ENCODE measurements around the gene FUNDC2.

FUNDC2 gene

DNA sequence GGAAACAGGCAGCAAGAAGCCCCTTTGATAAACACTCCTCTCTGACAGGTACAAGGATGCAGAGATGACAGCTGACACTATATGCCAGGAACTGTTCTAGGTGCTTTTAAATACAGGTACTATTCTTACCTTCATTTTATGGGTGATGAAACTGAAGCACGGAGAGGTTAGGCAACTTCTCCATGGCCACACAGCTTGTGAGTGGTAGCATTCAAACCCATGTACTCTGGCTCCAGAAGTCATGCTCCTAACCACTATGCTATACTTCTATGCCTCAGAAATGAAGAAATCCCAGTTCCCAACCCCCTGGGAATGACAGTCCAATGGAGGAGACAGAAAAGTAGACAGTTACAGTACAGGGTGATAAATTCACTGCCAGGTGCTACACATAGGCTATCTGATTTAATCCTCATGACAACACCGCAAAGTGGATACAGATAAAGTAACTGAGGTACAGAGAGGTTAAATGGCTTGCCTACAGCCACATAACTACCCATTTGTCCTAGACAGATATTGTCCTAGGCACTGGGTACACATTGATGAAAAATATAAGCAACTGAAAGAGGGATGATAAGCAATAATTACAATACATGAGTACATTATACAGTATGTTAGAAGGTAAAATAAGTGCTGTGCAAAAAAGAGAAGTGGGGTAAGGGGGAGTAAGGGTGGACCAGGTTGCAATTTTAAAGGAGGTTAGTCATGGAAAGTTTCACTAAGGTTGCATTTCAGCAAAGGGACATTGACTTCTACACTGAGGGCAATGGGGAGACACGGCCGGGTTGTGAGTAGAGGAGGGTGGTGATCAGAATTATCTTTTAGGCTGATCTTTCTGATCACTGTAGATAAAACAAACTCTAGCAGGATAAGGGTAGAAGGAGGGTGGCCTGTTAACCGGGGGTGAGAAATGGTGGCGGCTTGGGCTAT is 2.5 kb upstream of the FUNDC2 start:
- no peak for DNase-seq (ENCODE audit: low spot score)

DNA sequence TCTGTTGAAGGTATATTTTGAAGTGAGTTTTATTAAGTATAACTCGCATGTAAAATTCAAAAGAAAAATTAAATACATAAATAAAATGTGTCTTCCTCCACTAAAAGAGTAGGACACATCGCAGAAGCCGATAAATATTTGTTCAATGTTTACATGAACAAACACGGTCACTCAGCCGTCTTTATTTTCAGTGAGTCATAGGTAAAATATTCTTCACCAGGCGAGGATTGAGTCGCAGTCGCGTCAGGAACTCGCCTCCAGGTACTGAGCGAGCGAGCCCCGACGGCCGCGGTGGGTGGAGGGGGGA is 271 bp upstream of the FUNDC2 start:
- DNase-seq (ENCODE audit: low spot score), result no peak

DNA sequence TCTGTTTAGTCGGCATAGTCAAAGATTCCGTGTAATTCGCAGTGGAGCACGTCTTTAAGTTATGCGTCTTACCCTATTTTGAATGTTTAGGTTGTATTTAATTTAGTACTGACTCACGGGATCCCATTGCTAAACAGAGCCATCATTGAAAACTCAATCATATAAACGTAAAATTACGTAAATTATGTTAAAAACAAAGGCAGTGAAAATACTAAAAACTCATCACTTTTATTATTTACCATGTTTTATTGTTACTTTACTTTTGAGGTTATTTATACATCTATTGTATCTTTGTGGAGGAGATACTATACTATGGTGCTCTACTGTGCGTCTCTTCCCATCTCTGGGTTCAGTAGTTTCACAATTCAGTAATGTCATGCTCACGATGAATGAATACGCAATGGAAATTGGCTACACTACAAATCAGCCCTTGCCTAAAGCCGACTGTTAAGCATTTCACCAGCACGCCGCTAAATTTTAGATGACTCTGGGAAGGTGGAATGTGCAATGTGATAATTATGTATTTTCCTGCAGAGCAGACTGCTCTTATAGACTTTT is 944 bp downstream of the FUNDC2 start:
- peak; percentile 78 for DNase-seq (ENCODE audit: low spot score)

DNA sequence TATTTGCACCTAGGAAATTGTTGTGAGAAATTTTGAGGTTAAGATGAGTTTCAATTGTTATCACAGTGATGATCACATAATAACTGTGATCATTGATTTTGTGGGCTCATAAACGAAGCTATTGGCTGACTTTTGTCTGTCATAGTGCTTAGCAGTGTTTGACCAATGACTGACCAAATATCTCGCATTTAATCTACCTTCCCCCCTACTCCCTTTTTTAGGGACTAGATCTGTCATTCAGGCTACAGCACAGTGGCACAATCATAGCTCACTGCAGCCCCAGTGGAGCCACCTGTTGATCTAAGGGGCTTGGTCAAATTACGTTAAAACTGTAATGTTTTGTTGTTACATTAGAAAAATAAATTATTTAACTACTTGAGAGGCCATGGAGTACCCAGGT is 1.5 kb downstream of the FUNDC2 start:
- DNase-seq (ENCODE audit: low spot score), result no peak

DNA sequence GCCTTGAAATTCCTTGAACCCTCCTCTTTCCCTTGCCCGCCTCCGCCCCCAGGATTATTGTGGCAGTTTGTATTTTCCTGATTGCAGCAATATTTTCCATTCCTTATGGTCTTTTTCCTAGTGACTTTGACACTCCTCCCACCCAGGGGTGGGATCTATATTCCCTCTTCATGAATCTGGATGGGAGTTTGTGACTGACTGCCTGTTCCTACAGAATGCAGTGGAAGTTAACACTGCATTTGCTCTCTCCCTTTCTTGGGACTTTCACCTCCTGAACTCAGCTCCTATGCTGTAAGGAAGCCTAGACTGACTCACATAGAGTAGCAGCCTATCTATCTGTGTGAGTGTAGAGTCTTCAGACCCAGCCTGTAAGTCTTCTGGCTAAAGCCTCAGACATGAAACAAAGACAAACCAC is 2.2 kb downstream of the FUNDC2 start:
- peak; percentile 42 for DNase-seq (ENCODE audit: low spot score)

DNA sequence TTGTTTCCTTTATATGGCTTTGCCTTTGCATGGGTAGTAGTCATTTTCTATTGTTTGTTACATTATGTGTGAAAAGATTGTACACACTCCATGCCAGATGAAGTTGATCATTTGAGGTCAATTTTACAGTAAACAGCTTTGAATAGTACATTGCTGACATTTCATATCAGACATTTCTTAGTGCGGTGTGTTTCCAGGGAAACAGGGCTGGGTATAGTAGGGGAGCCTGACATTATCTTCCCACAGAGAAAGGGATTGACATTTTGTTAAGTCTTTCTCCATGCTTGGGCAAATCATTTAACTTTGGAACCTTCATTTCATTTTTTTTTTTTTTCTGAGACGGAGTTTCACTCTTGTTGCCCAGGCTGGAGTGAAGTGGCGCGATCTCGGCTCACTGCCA is 5.0 kb downstream of the FUNDC2 start:
- no peak for DNase-seq (ENCODE audit: low spot score)

DNA sequence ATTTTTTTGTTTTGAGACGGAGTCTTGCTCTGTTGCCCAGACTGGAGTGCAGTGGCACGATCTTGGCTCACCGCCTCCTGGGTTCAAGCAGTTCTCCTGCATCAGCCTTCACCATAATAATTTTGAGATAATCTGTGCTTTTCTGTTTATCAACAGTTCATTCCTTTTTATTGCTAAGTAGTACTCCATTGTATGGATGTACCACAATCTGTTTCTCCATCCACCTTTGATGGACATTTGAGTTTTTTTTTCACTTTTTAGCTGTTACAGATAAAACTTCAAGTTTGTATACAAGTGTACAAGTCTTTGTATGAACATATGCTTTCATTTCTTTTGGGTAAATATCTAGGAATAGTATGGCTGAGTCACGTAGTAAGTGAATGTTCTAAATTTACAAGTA is 9.0 kb downstream of the FUNDC2 start:
- DNase-seq (ENCODE audit: low spot score), result no peak

DNA sequence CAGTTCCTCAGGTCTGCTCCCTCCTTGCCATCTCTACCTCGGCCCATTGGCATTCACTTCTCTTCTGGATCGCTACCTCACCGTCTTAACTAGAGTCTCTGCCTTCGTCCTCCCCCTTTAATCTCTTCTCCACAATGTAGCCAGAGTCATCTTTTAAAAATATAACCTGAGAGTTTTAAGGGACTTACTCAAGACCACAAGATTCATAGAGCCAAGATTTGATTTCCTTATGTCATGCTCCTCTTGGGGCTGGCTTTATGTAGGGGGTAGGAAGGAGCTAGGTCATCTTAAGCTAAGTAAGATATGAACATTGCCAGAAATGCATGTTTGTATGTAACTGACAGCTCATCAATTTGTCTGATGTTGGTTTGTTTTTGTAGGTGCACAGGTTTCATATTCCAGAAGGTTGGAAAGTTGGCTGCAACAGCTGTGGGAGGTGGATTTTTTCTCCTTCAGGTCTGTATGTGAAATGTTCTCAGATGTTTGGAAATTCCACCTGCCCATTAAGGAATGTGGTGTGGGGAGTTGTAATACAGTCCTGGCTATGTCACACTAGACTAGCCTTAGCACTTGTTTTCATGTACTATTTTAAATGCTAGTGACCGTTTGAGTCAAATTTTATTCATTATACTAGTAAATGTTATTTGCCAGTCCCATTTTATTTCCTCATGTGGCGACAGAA is 19.6 kb downstream of the FUNDC2 start:
- no peak for DNase-seq (ENCODE audit: low spot score)

DNA sequence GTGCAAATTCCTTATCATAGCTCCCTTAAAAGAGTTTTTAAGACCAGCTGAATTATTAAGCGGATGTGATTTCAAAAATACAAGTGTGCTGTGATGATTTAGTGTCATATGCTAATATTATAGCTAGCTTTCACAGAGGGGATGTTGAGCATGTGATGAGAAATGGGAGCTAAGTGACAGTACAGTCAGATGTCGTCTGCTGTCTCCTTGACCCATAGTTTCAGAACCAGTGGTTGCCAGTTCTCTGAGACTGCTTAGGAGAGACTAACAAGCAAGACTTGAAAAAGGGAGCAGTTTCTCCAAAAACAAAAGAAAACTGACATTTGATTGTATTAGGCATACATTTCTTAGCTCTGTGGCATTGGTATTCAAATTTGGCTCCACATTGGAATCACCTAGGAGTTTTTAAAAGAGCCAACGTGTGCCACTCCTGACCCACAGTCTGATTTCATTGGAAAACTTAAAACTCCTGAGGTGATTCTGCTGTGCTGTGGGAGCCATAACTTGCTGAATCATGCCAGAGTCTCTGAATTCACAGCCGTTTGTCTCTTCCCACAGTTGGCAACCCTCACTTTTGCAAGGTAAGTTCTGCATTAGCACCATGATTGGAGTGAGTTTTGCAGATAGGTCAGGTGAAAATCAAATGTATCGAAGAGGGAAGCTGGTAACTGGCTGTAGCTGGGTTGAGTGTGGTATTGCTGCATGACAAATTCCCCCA is 20.3 kb downstream of the FUNDC2 start:
- DNase-seq (ENCODE audit: low spot score), result no peak

DNA sequence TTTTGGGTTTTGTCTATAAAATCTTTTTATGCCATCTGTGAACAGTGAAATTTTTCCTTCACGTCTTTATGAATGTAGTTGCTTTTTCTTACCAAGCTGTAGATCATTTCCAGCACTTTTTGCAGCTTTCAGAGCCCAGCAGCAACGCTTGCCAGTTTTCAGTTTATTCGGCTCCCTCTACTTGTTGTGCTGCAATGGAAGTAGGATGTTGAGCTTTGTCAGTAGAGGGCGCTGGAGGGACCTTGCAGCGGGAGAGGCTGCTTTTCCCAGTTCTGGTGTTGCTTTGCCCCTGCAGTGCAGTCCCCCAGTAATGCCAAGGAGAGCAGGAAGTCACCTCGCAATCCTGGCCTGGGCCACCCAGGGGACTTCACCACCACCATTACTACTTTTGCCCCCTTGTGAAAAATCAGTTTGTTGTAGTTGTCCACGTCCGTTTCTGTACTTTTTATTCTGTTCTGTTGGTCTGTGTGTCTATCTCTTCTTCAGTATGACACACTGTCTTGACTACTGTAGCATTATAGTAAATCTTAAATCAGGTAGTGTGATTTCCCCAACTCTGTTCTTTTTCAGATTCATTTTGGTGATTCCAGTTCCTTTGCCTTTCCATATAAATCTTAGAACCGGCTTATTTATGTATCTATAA is 22.5 kb downstream of the FUNDC2 start:
- DNase-seq (ENCODE audit: low spot score), result peak; percentile 30

DNA sequence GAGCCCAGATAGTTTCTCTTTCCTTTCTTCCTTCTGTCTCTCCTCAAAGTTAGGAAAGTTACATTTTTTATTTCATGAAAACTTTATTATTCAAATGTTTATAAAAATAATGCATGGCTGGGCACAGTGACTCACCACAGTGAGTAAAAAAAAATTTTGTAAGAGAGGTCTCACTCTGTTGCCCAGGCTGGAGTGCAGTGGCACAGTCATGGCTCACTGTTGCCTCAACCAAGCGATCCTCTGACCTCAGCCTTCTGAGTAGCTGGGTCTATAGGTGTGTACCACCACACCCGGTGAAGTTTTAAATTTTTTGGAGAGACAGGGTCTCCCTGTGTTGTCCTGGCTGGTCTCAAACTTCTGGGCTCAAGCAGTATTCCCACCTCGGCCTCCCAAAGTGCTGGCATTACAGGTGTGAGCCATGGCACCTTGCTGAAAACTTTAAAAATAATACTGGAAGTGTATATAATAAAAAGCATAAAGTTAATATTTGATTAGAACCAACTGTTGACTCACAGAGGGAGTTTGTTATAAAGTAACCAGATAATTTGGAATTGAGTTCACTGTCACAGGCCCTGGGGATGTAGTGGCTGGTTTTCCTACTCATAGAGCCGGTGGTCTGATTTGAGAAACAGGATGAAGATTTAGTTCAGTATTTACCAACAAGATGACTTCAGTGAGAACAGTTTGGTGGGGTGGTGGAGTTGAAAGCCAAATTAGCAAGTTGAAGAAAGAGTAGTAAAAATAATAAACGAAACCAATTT is 26.3 kb downstream of the FUNDC2 start:
- DNase-seq (ENCODE audit: low spot score), result no peak

DNA sequence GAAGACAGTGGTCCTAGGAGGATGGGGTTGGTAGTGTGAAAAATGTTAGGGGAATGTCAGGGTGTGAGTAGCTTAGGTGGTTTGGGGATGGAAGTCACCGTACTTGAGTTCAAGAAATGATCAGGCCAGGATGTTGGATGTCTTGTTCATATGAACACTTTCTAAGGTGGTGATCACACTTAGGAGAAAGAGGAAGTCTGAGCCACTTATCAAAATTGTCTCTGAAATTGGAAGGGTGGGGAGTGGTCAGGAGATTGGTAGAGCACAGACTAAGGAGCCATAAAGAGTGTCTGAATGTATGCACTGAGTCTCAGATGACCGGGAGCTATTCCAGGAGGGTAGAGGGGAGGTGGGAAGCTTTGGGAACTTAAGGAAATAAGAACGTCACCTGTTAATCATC is 27.0 kb downstream of the FUNDC2 start:
- DNase-seq (ENCODE audit: low spot score), result no peak

DNA sequence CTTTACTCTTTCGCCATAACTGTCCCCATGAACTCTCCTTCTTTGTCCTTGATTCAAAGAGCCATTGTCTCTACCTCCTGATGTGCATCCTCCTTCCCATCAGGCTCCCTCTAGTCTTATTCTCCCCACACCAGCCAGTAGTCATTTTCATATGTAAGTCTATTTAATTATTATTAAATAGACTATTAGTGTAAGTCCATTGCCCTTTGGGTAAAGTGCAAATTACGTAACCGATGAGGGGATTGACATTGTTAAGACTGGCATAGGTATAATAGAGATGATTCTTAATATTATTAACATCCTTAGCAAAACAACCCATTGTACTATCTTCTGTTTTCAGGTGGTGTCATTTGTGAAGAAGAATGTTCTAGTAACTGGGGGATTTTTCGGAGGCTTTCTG is 27.6 kb downstream of the FUNDC2 start:
- DNase-seq (ENCODE audit: low spot score), result no peak

DNA sequence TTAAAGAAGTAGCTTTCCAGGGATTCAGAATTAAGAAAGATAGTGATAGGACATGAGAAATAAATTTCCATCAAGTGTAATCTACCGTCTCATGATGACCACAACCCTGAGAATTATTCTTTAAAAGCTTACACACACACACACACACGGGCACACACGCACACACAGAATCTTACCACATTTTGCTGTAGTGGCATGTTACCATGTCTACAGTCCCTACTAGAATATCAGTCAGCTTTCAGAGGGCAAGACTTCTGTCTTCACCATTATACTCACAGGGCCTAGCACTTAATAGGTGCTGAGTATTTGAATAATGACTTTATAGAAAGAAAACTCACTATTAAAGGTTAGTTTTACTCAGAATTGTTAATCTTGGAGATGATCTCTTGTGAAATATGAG is 28.9 kb downstream of the FUNDC2 start:
- no peak for DNase-seq (ENCODE audit: low spot score)

DNA sequence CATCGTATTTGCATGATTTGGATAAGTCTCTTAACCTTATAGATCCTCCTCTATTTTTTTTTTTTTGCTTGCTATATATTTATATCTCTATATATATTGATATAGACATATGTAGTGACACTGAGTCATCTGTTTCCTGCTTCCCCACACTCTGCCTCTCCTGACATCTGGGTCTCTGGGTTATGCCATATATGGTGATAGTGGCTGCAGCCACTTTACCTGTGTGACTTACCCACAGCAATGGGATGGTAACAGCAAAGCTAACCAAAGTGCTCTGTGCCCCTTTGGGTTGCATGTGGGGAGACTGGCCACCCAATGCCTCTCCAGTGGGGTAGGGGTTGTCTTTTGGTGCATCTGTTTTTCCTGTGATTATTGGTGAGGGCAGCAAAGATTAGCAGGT is 29.8 kb downstream of the FUNDC2 start:
- DNase-seq (ENCODE audit: low spot score), result no peak

DNA sequence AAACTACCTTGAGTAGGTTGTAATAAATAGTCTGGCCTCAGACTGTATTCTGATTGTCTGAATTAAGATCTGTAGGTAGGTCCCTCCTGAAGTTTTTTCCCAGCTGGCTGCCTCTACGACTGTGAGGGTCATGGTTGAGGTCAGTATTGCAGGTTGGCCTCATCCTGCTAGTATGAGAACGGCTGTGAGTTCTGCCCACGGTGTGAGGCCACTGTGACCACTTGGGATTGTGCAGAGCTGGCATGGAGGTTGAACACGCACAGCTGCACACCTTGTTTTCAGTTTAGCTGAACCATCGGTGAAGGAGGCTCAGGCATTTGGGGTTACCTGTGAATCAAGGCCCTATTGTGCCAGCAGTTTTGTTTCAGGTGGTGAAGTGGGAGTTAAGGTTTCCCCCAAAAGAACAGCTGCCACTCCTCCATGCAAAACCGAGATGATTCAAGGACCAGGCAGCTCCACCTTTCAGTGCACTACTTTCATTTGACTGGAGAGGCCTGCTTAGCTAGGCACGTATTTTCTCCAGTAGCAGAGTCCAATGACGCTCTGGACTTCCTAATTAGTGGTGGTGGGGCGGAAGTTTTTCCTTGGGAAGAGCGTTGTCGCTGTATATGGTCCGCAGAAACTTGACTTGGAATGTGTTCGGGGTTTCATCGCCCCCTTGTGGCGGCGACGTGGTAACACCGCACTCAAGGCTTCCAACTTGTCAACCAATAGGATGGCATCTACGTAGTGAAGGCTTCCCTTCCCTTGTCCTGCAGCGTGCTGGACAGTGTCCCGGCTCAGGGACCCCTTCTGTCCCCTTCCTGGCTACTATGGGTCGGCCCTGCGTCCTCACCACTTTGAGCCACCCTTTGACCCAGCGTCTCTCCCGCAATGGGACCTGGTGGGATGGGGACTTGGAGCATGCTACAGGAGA is 30.5 kb downstream of the FUNDC2 start:
- DNase-seq (ENCODE audit: low spot score), result no peak

DNA sequence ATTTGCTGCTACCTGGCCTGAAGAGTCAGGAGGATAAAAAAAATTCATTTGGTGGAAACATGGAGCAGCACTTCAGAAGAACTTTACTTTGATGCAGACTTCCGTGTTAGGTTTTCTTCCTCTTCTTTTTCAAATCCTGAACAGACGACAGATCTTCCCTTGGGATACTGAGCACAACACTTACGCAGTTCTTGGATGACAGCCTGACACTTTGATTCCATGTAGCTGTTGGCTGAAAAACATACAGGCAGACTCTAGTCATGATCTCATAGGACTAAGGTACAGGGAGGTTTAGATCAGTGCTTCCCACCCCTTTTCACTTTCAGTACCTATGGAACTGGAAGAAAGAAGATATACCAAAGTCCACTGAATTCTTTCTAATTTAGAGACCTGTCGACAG is 35.1 kb downstream of the FUNDC2 start:
- no peak for DNase-seq (ENCODE audit: low spot score)

DNA sequence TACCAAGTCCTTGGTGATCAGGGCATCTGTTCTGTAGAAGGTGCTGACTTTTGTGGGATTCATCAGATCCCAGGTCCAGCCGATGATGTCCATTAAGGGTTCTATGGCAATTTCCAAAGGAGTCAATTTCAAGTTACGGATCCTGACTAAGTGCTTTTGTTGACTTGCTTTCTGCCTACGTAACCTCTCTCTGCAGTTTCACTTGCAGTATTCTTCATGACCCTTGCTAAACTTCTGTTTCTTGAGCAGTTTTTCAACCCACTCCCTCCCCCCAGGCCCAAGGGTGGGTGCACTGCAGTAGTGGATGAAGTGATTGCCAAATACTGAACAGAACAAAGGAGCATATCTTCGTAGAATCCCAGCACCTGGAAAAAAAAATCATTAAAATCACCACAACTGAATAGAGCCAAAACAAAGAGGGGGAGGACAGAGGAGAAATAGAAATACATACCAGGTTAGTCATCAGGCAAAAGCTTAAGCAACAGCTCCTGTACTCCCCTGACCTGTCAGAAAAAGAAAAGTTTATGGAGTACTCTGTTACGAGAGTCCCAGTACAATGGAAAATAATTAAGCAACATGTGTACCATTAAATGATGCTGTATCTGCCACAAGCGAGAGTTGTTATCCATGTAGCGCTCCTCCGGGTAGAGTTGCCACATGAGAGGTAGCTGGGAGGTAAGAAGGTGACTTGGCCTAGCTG is 38.5 kb downstream of the FUNDC2 start:
- no peak for DNase-seq (ENCODE audit: low spot score)

DNA sequence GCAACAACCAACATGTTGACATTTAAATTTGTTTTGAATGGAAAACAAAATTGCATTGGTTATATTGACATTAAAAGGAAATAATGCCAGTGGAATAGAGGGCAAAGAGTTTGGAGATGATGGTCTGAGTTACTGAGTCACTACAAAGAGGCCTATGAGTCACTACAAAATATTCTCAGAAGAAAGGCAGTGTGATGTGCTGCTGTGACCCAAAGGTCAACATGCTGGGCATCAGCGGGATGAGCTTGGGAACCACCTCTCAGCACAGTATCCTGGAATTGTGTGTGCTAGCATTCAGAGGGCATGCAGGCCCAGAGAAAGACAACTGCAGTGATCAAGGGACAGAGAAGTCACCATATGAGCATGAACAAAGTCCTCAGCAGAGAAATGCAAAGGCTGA is 41.5 kb downstream of the FUNDC2 start:
- peak; percentile 84 for DNase-seq (ENCODE audit: low spot score)

DNA sequence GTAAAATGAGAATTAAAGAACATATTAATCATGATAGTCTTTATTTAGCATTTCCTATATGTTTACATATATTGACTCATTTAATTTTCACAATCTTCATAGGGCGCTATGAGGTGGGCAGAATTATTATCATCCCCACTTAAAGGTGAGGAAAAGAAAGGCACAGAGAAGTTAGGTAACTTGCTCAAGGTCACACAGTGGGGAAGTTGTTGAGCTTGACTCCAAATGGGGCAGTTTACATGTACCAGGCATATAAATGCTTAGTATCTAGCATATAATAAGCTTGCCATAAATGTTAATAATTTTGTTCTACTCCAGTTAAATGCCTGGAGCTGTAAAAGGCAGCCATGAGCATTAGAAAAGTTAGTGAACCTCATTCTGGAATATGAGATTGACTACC is 42.8 kb downstream of the FUNDC2 start:
- DNase-seq (ENCODE audit: low spot score), result no peak

Measured in RKO (cell line).